ENCODE measurements around the gene PDZD2. TPM values are rescaled to one million over a fixed set of nuclear protein-coding genes. Genes with fewer than 3 reads are reported as not detected.
A peak's percentile ranks its signal among the peaks of the same experiment; 100 is the strongest.

PDZD2 gene
- total RNA-seq, 2 experiments from 2014 or later, result not detected

- Mint-ChIP-seq H3K9me3 (ENCODE audit: insufficient read depth) (no peaks in the 10 kb centered on the region), H3K27me3 (ENCODE audit: low read depth) (no peaks in the 10 kb centered on the region), H3K4me3 (no peak overlapping the region), H3K4me1 (ENCODE audit: low read depth) (no peaks in the 10 kb centered on the region), H3K27ac (no peak overlapping the region), H3K36me3 (ENCODE audit: low read depth) (no peaks in the 10 kb centered on the region)
- CTCF ChIA-PET, result interaction anchor here (1.1 kb wide), 1 partner anchor 9 kb away, joined by 6 read pairs; no protein-coding TSS in a partner anchor
- no peak for ATAC-seq
- POLR2A ChIA-PET, result no interaction called here
- DNase-seq, result no peak
Measured at GRCh38 chr5:32083981-32084430, 445.1 kb downstream of the PDZD2 start.

- no peak overlapping the region for H3K4me3 Mint-ChIP-seq
- H3K4me1 Mint-ChIP-seq (ENCODE audit: low read depth), result no peaks in the 10 kb centered on the region
- no peak overlapping the region for H3K27ac Mint-ChIP-seq
- no peaks in the 10 kb centered on the region for H3K36me3 Mint-ChIP-seq (ENCODE audit: low read depth)
- CTCF ChIA-PET, result interaction anchor here (0.5 to 1.2 kb wide), 2 partner anchors 10 to 211 kb away, joined by 3 to 4 read pairs; no protein-coding TSS in a partner anchor
- no peak for ATAC-seq
- POLR2A ChIA-PET, result no interaction called here
- DNase-seq, result no peak
- H3K27me3 Mint-ChIP-seq (ENCODE audit: low read depth), result no peaks in the 10 kb centered on the region
- H3K9me3 Mint-ChIP-seq (ENCODE audit: insufficient read depth), result no peaks in the 10 kb centered on the region
Measured at GRCh38 chr5:32087086-32088082, 448.5 kb downstream of the PDZD2 start.

- POLR2A ChIA-PET, result no interaction called here
- Mint-ChIP-seq H3K36me3 (ENCODE audit: low read depth) (no peaks in the 10 kb centered on the region), H3K9me3 (ENCODE audit: insufficient read depth) (no peaks in the 10 kb centered on the region), H3K27me3 (ENCODE audit: low read depth) (no peaks in the 10 kb centered on the region), H3K4me3 (no peak overlapping the region), H3K27ac (no peak overlapping the region), H3K4me1 (ENCODE audit: low read depth) (peaks cover 4% of the 10 kb centered on the region)
- no peak for ATAC-seq
- CTCF ChIA-PET, result no interaction called here
- DNase-seq, result no peak
Measured at GRCh38 chr5:32088214-32088613, 449.3 kb downstream of the PDZD2 start.

GRCh38 chr5:32089146-32090000 is 450.4 kb downstream of the PDZD2 start:
- DNase-seq, result no peak
- H3K9me3 Mint-ChIP-seq (ENCODE audit: insufficient read depth), result no peaks in the 10 kb centered on the region
- H3K36me3 Mint-ChIP-seq (ENCODE audit: low read depth), result no peaks in the 10 kb centered on the region
- peaks cover 5% of the 10 kb centered on the region for H3K4me1 Mint-ChIP-seq (ENCODE audit: low read depth)
- CTCF ChIA-PET, result interaction anchor here (1.4 kb wide), 1 partner anchor 13 kb away, joined by 4 read pairs; no protein-coding TSS in a partner anchor
- no peak overlapping the region for H3K4me3 Mint-ChIP-seq
- no peak for ATAC-seq
- H3K27ac Mint-ChIP-seq, result no peak overlapping the region
- no peaks in the 10 kb centered on the region for H3K27me3 Mint-ChIP-seq (ENCODE audit: low read depth)
- POLR2A ChIA-PET, result no interaction called here

GRCh38 chr5:32090026-32090754 is 451.3 kb downstream of the PDZD2 start:
- ChIA-PET POLR2A (no interaction called here), CTCF (interaction anchor here (1.4 kb wide), 1 partner anchor 13 kb away, joined by 4 read pairs; no protein-coding TSS in a partner anchor)
- no peak overlapping the region for H3K27ac Mint-ChIP-seq
- H3K27me3 Mint-ChIP-seq (ENCODE audit: low read depth), result no peaks in the 10 kb centered on the region
- no peaks in the 10 kb centered on the region for H3K36me3 Mint-ChIP-seq (ENCODE audit: low read depth)
- H3K4me3 Mint-ChIP-seq, result no peak overlapping the region
- ATAC-seq (no peak), DNase-seq (no peak)
- H3K9me3 Mint-ChIP-seq (ENCODE audit: insufficient read depth), result no peaks in the 10 kb centered on the region
- H3K4me1 Mint-ChIP-seq (ENCODE audit: low read depth), result peaks cover 5% of the 10 kb centered on the region

- Mint-ChIP-seq H3K27me3 (ENCODE audit: low read depth) (no peaks in the 10 kb centered on the region), H3K36me3 (ENCODE audit: low read depth) (no peaks in the 10 kb centered on the region), H3K4me1 (ENCODE audit: low read depth) (peaks cover 5% of the 10 kb centered on the region), H3K27ac (no peak overlapping the region), H3K4me3 (no peak overlapping the region), H3K9me3 (ENCODE audit: insufficient read depth) (no peaks in the 10 kb centered on the region)
- ATAC-seq (no peak), DNase-seq (no peak)
- POLR2A ChIA-PET, result no interaction called here
- CTCF ChIA-PET, result interaction anchor here (0.8 kb wide), 1 partner anchor 14 kb away, joined by 3 read pairs; no protein-coding TSS in a partner anchor
Measured at GRCh38 chr5:32090755-32091128, 451.8 kb downstream of the PDZD2 start.

GRCh38 chr5:32092938-32093812 is 454.2 kb downstream of the PDZD2 start:
- DNase-seq (peak; percentile 79), ATAC-seq (peak; percentile 93)
- H3K27ac Mint-ChIP-seq, result no peak overlapping the region
- ChIA-PET CTCF (interaction anchor here (0.7 to 2.1 kb wide), 23 partner anchors 9 to 764 kb away, joined by 3 to 35 read pairs (median 4); partner anchors contain the start of gene PDZD2), POLR2A (interaction anchor here (1.4 kb wide), 1 partner anchor 80 kb away, joined by 5 read pairs; the partner anchor contains the start of gene GOLPH3)
- H3K9me3 Mint-ChIP-seq (ENCODE audit: insufficient read depth), result no peaks in the 10 kb centered on the region
- no peaks in the 10 kb centered on the region for H3K27me3 Mint-ChIP-seq (ENCODE audit: low read depth)
- peaks cover 2% of the 10 kb centered on the region for H3K36me3 Mint-ChIP-seq (ENCODE audit: low read depth)
- peaks cover 5% of the 10 kb centered on the region for H3K4me1 Mint-ChIP-seq (ENCODE audit: low read depth)
- H3K4me3 Mint-ChIP-seq, result no peak overlapping the region

- Mint-ChIP-seq H3K4me1 (ENCODE audit: low read depth) (peaks cover 5% of the 10 kb centered on the region), H3K27me3 (ENCODE audit: low read depth) (no peaks in the 10 kb centered on the region), H3K27ac (no peak overlapping the region), H3K9me3 (ENCODE audit: insufficient read depth) (no peaks in the 10 kb centered on the region), H3K4me3 (no peak overlapping the region), H3K36me3 (ENCODE audit: low read depth) (peaks cover 6% of the 10 kb centered on the region)
- POLR2A ChIA-PET, result no interaction called here
- CTCF ChIA-PET, result no interaction called here
- DNase-seq (no peak), ATAC-seq (no peak)
Measured at GRCh38 chr5:32094691-32095090, 455.8 kb downstream of the PDZD2 start.

- H3K36me3 Mint-ChIP-seq (ENCODE audit: low read depth), result peaks cover 6% of the 10 kb centered on the region
- no peaks in the 10 kb centered on the region for H3K9me3 Mint-ChIP-seq (ENCODE audit: insufficient read depth)
- DNase-seq (no peak), ATAC-seq (no peak)
- H3K27ac Mint-ChIP-seq, result no peak overlapping the region
- H3K27me3 Mint-ChIP-seq (ENCODE audit: low read depth), result no peaks in the 10 kb centered on the region
- H3K4me3 Mint-ChIP-seq, result no peak overlapping the region
- ChIA-PET POLR2A (no interaction called here), CTCF (interaction anchor here (0.6 kb wide), 1 partner anchor 14 kb away, joined by 3 read pairs; no protein-coding TSS in a partner anchor)
- peaks cover 5% of the 10 kb centered on the region for H3K4me1 Mint-ChIP-seq (ENCODE audit: low read depth)
Measured at GRCh38 chr5:32095261-32095671, 456.3 kb downstream of the PDZD2 start.

- peaks cover 11% of the 10 kb centered on the region for H3K36me3 Mint-ChIP-seq (ENCODE audit: low read depth)
- no peak overlapping the region for H3K27ac Mint-ChIP-seq
- DNase-seq, result no peak
- H3K4me3 Mint-ChIP-seq, result no peak overlapping the region
- ChIA-PET CTCF (interaction anchor here (1.1 kb wide), 1 partner anchor 20 kb away, joined by 3 read pairs; no protein-coding TSS in a partner anchor), POLR2A (interaction anchor here (0.6 kb wide), 1 partner anchor 342 kb away, joined by 3 read pairs; no protein-coding TSS in a partner anchor)
- H3K4me1 Mint-ChIP-seq (ENCODE audit: low read depth), result peaks cover 5% of the 10 kb centered on the region
- H3K27me3 Mint-ChIP-seq (ENCODE audit: low read depth), result no peaks in the 10 kb centered on the region
- no peaks in the 10 kb centered on the region for H3K9me3 Mint-ChIP-seq (ENCODE audit: insufficient read depth)
- ATAC-seq, result no peak
Measured at GRCh38 chr5:32096891-32097595, 458.1 kb downstream of the PDZD2 start.

Measured in activated CD8-positive, alpha-beta T cell treated with anti-CD3 and anti-CD28 coated beads, Interleukin-2, amount 10 ng/mL, durations not matched to agents 7 days and 5 days (primary cell).